A549 (cell line): Measurements from ENCODE around the gene TCF25. TPM values are rescaled to one million over a fixed set of nuclear protein-coding genes. Genes with fewer than 3 reads are reported as not detected.

Experiments
- ATAC-seq, 2 experiments: fragments of 200-7000 bp in 1 of 2; fragments of >200 bp in 1 of 2; cut with Nextera tagmentation in 1 of 2; cut with Tn5 transposase in 1 of 2; 3 replicates each; pipeline versions ENCODE4 v1.8.0 to v1.9.1; 2018 to 2020; ENCODE audit warnings: mild to moderate bottlenecking in 1 of 2, moderate library complexity in 1 of 2
- CTCF ChIA-PET: fragments of 300-600 bp; sonication (Branson Sonifier 250); formaldehyde crosslinking; extraction: SDS; loops from one replicate; lab custom pipeline; 2021; ENCODE audit warnings: antibody characterized with exemption, inconsistent platforms; lab: Yijun Ruan, JAX
- POLR2A ChIA-PET: fragments of 350-600 bp; formaldehyde crosslinking; extraction: SDS; loops from one replicate; lab custom pipeline; 2021; ENCODE audit warnings: antibody characterized with exemption, inconsistent platforms; lab: Yijun Ruan, JAX
- DNase-seq, 2 experiments: peaks; one replicate each; pipeline versions ENCODE4 v3.0.0 to v3.0.0-alpha.2; 2011 to 2016; ENCODE audit warnings: low read depth in 1 of 2, low spot score in 1 of 2
- FAIRE-seq: peaks from 2 replicates; lab custom pipeline; 2011; peaks lifted over from hg19 to GRCh38; lab: Jason Lieb, UNC
- H3K27ac ChIP-seq, 2 experiments: fragments of >200 bp; sonication (Bioruptor Twin); formaldehyde crosslinking; 3 replicates each; pipeline ENCODE4 v1.5.1; 2016 to 2017
- H3K4me1 ChIP-seq: fragments of >200 bp; sonication (Bioruptor Twin); formaldehyde crosslinking; 3 replicates; pipeline ENCODE4 v1.6.1; 2016
- H3K4me2 ChIP-seq: fragments of >200 bp; sonication (Bioruptor Twin); formaldehyde crosslinking; 3 replicates; pipeline ENCODE4 v1.6.1; 2016
- H3K4me3 ChIP-seq: fragments of >200 bp; sonication (Bioruptor Twin); formaldehyde crosslinking; 3 replicates; pipeline ENCODE4 v1.5.1; 2016
- H3K9me3 ChIP-seq: fragments of >200 bp; sonication (Bioruptor Twin); formaldehyde crosslinking; 3 replicates; pipeline ENCODE4 v1.6.1; 2016
- CEBPB ChIP-seq, 2 experiments: fragments of >200 bp in 1 of 2; sonication (Bioruptor Twin) in 1 of 2; formaldehyde crosslinking in 1 of 2; IDR thresholded peaks; 2 replicates each; pipeline ENCODE4 v1.6.1; 2012 to 2016
- CTCF ChIP-seq: fragments of >200 bp; sonication (Bioruptor Twin); formaldehyde crosslinking; IDR thresholded peaks from 3 replicates; pipeline ENCODE4 v1.5.1; 2016
- EHF ChIP-seq: fragments of 250-450 bp; sonication (Bioruptor Pico); IDR thresholded peaks from 2 replicates; pipeline ENCODE4 v1.5.0; 2020; ENCODE audit warnings: mild to moderate bottlenecking
- EP300 ChIP-seq, 2 experiments: fragments of >200 bp; sonication (Bioruptor Twin); formaldehyde crosslinking; IDR thresholded peaks; 2 replicates in 1 of 2; 3 replicates in 1 of 2; pipeline ENCODE4 v1.6.1; 2016 to 2017
- FOSB ChIP-seq: fragments of 250-450 bp; sonication (Bioruptor Pico); IDR thresholded peaks from 2 replicates; pipeline ENCODE4 v1.5.0; 2020; ENCODE audit warnings: mild to moderate bottlenecking, moderate library complexity
- FOSL2 ChIP-seq, 2 experiments: fragments of 450-650 bp in 1 of 2; fragments of >200 bp in 1 of 2; sonication (Bioruptor Twin) in 1 of 2; formaldehyde crosslinking; IDR thresholded peaks; 2 replicates each; pipeline versions ENCODE4 v1.5.0 to v1.6.1; 2016 to 2020; ENCODE audit warnings: mild to moderate bottlenecking in 1 of 2, moderate library complexity in 1 of 2
- GATA3 ChIP-seq: IDR thresholded peaks from 2 replicates; pipeline ENCODE4 v1.6.1; 2012; ENCODE audit warnings: borderline replicate concordance
- HEYL ChIP-seq: fragments of 250-450 bp; sonication (Bioruptor Pico); IDR thresholded peaks from 2 replicates; pipeline ENCODE4 v1.8.0; 2021; ENCODE audit warnings: mild to moderate bottlenecking, moderate library complexity
- HOXB13 ChIP-seq: fragments of 250-450 bp; sonication (Bioruptor Pico); IDR thresholded peaks from 2 replicates; pipeline ENCODE4 v1.5.0; 2020; ENCODE audit warnings: low read depth, mild to moderate bottlenecking, moderate library complexity
- HOXB5 ChIP-seq: fragments of 250-450 bp; sonication (Bioruptor Pico); IDR thresholded peaks from 2 replicates; pipeline ENCODE4 v1.5.0; 2020; ENCODE audit warnings: mild to moderate bottlenecking, moderate library complexity
- JUN ChIP-seq, 2 experiments: fragments of >200 bp; sonication (Bioruptor Twin); formaldehyde crosslinking; IDR thresholded peaks; 2 replicates in 1 of 2; 3 replicates in 1 of 2; pipeline ENCODE4 v1.6.1; 2016 to 2017
- KDM1A ChIP-seq: fragments of 200-600 bp; sonication (generic); IDR thresholded peaks from 2 replicates; pipeline ENCODE4 v1.6.1; 2016; ENCODE audit warnings: low read depth, mild to moderate bottlenecking
- MAX ChIP-seq: IDR thresholded peaks from 2 replicates; pipeline ENCODE4 v1.6.1; 2012
- MYC ChIP-seq: IDR thresholded peaks from 2 replicates; pipeline ENCODE4 v1.6.1; 2012; ENCODE audit warnings: mild to moderate bottlenecking, inconsistent platforms, low read length, improper control_type of control experiment, borderline replicate concordance
- PBX3 ChIP-seq: IDR thresholded peaks from 2 replicates; pipeline ENCODE4 v1.6.1; 2012
- PHF8 ChIP-seq: fragments of 200-600 bp; sonication (generic); IDR thresholded peaks from 2 replicates; pipeline ENCODE4 v1.6.1; 2016; ENCODE audit warnings: low read depth, mild to moderate bottlenecking, antibody characterized with exemption, moderate library complexity, borderline replicate concordance
- POLR2A ChIP-seq: IDR thresholded peaks from 2 replicates; pipeline ENCODE4 v1.6.1; 2012; ENCODE audit warnings: mild to moderate bottlenecking, low read length
- RAD21 ChIP-seq, 2 experiments: fragments of >200 bp in 1 of 2; sonication (Bioruptor Twin) in 1 of 2; formaldehyde crosslinking in 1 of 2; IDR thresholded peaks in 1 of 2; conservative IDR thresholded peaks in 1 of 2; 2 replicates in 1 of 2; 3 replicates in 1 of 2; pipeline ENCODE4 v1.6.1; 2012 to 2018; ENCODE audit warnings: inconsistent platforms in 1 of 2
- RCOR1 ChIP-seq: fragments of 150-350 bp; IDR thresholded peaks from 2 replicates; pipeline ENCODE4 v1.6.1; 2014; ENCODE audit warnings: antibody characterized with exemption, low read length, low read depth
- RFX5 ChIP-seq: fragments of 450-650 bp; IDR thresholded peaks from 2 replicates; pipeline ENCODE4 v1.7.1; 2014; ENCODE audit warnings: antibody characterized with exemption, mild to moderate bottlenecking, moderate library complexity
- SMC3 ChIP-seq: fragments of >200 bp; sonication (Bioruptor Twin); formaldehyde crosslinking; IDR thresholded peaks from 3 replicates; pipeline ENCODE4 v1.6.1; 2018; ENCODE audit warnings: inconsistent platforms
- SREBF2 ChIP-seq: fragments of 450-650 bp; IDR thresholded peaks from 2 replicates; pipeline ENCODE4 v1.6.1; 2014; ENCODE audit warnings: mild to moderate bottlenecking, moderate library complexity
- TFCP2L1 ChIP-seq: fragments of 250-450 bp; sonication (Bioruptor Pico); IDR thresholded peaks from 2 replicates; pipeline ENCODE4 v1.5.0; 2021; ENCODE audit warnings: mild to moderate bottlenecking
- TP53 ChIP-seq: fragments of 250-450 bp; sonication (Bioruptor Pico); IDR thresholded peaks from 2 replicates; pipeline ENCODE4 v1.5.0; 2021; ENCODE audit warnings: mild to moderate bottlenecking, moderate library complexity
- ZC3H11A ChIP-seq: fragments of 450-650 bp; IDR thresholded peaks from 2 replicates; pipeline ENCODE4 v1.6.1; 2014; ENCODE audit warnings: antibody characterized with exemption, mild to moderate bottlenecking
- ZFP36 ChIP-seq: fragments of 450-650 bp; IDR thresholded peaks from 2 replicates; pipeline ENCODE4 v1.6.1; 2014; ENCODE audit warnings: borderline replicate concordance; ENCODE audit not compliant: partially characterized antibody
- ZSCAN20 ChIP-seq: fragments of 250-450 bp; sonication (Bioruptor Pico); IDR thresholded peaks from 2 replicates; pipeline ENCODE4 v1.8.0; 2022; ENCODE audit warnings: mild to moderate bottlenecking, moderate library complexity
- WGBS: methylation state at CpG from one replicate; pipeline ENCODE4 v1.1.6; 2017; ENCODE audit errors: missing lambda C conversion rate; 5-methylcytosine and 5-hydroxymethylcytosine counted together
- polyA plus RNA-seq, 4 experiments: library from polyadenylated mRNA; depleted of rRNA in 3 of 4; stranded (reverse); fragments of >200 nt; fragmentation: RNase III in 1 of 4; extraction: RNeasy Plus Mini Kit Qiagen cat#74134 plus additional on column Dnase treatment in 1 of 4; gene quantifications; 2 replicates in 3 of 4; 3 replicates in 1 of 4; pipeline ENCODE4 v1.2.3, GENCODE V29; 2011 to 2017

The TCF25 gene
- polyA plus RNA-seq, 2 of the 4 experiments (the other 2 are of a cell fraction) = 125 TPM

- Histone ChIP-seq H3K4me1 (peaks cover 4% of the 10 kb centered on the region; the same call in 2 of the 3 replicates), H3K27ac (no peak overlapping the region), H3K9me3 (peaks cover 7% of the 10 kb centered on the region; the same call in 1 of the 3 replicates), H3K4me2 (no peak overlapping the region), H3K4me3 (no peak overlapping the region)
- 92% methylated on average over 9 of the region's 13 CpGs for WGBS
- TF ChIP-seq PBX3 (no peak), TP53 (no peak), HOXB13 (no peak), ZC3H11A (no peak), EP300 (IDR thresholded peaks at IDR 0.05) (no peak), MYC (no peak), HOXB5 (CRISPR knock-in tag) (no peak)
- ChIA-PET CTCF (interaction anchor here (1.7 to 7.6 kb wide), 2 partner anchors 14 to 15 kb away, joined by 6 to 109 read pairs; partner anchors contain the start of genes MC1R and TUBB3), POLR2A (interaction anchor here (0.7 to 3.1 kb wide), 4 partner anchors 8 to 33 kb away, joined by 4 to 20 read pairs (median 12); partner anchors contain the start of genes MC1R, TCF25 and TUBB3)
- DNase-seq (no peak), ATAC-seq (no peak), FAIRE-seq (no peak)
Measured at GRCh38 chr16:89907055-89907814, 33.8 kb downstream of the TCF25 start.

- peak; percentile 73; the same call in 1 of the 2 replicates for TF ChIP-seq KDM1A
- no peak for TF ChIP-seq GATA3
- no peak for TF ChIP-seq FOSL2 (IDR thresholded peaks at IDR 0.05)
- no peak for TF ChIP-seq FOSL2 (CRISPR knock-in tag; IDR thresholded peaks at IDR 0.05)
- TF ChIP-seq EHF (CRISPR knock-in tag) = no peak
- TF ChIP-seq CTCF = no peak
- no peak for TF ChIP-seq ZFP36
- WGBS = 100% methylated on average over 2 of the region's 4 CpGs
Measured at GRCh38 chr16:89908236-89908635, 34.8 kb downstream of the TCF25 start.

GRCh38 chr16:89909777-89910716 lies 36.7 kb downstream of the TCF25 start:
- peaks cover 4% of the 10 kb centered on the region; the same call in 2 of the 3 replicates for H3K4me1 ChIP-seq
- ChIA-PET POLR2A (interaction anchor here (0.5 to 1.5 kb wide), 5 partner anchors 9 to 309 kb away, joined by 3 to 19 read pairs (median 4); partner anchors contain the start of genes MC1R, TCF25 and TUBB3), CTCF (interaction anchor here (0.7 to 7.6 kb wide), 32 partner anchors 9 to 210 kb away, joined by 3 to 109 read pairs (median 4); partner anchors contain the start of genes MC1R, SPATA2L and TUBB3)
- no peak overlapping the region for H3K4me3 ChIP-seq
- ATAC-seq (peak; percentile 64 to 87), DNase-seq (peak; percentile 79 to 80), FAIRE-seq (no peak)
- no peak overlapping the region for H3K4me2 ChIP-seq
- H3K27ac ChIP-seq = peak overlapping the region in 1 of 2 experiments; percentile 68; a peak in 3 of 6 replicates
- 76% methylated on average over 41 of the region's 47 CpGs for WGBS
- H3K9me3 ChIP-seq = peaks cover 7% of the 10 kb centered on the region; the same call in 1 of the 3 replicates
- TF ChIP-seq EP300 (IDR thresholded peaks at IDR 0.05) = no peak
- TF ChIP-seq CEBPB (IDR thresholded peaks at IDR 0.05) = no peak
- TF ChIP-seq FOSL2 (IDR thresholded peaks at IDR 0.05) = no peak
- no peak for TF ChIP-seq FOSL2 (CRISPR knock-in tag; IDR thresholded peaks at IDR 0.05)
- TF ChIP-seq ZSCAN20 (CRISPR knock-in tag) = no peak
- TF ChIP-seq HOXB13 = no peak
- TF ChIP-seq FOSB (CRISPR knock-in tag) = no peak
- no peak for TF ChIP-seq TFCP2L1
- TF ChIP-seq MAX = peak; percentile 21; the same call in 1 of the 2 replicates
- TF ChIP-seq HEYL (CRISPR knock-in tag) = no peak
- TF ChIP-seq RCOR1 = no peak
- peak; percentile 53 for TF ChIP-seq SMC3
- peak; percentile 43 to 55; a peak in 4 of 5 replicates for TF ChIP-seq RAD21 (conservative IDR thresholded peaks at IDR 0.05 in 1 of 2, IDR thresholded peaks at IDR 0.05 in 1 of 2)
- no peak for TF ChIP-seq PHF8
- no peak for TF ChIP-seq SREBF2
- TF ChIP-seq JUN (IDR thresholded peaks at IDR 0.05) = peak in 1 of 2 experiments; percentile 42; a peak in 1 of 5 replicates
- no peak for TF ChIP-seq RFX5
- TF ChIP-seq MYC = no peak
- no peak for TF ChIP-seq EHF (CRISPR knock-in tag)
- 0 out of 2 replicates have a peak, but pooled peaks have one; percentile 11 for TF ChIP-seq POLR2A

More at GRCh38 chr16:89908236-89908635, 34.8 kb downstream of the TCF25 start:
- Histone ChIP-seq H3K4me3 (no peak overlapping the region), H3K4me2 (no peak overlapping the region), H3K27ac (no peak overlapping the region), H3K9me3 (peaks cover 7% of the 10 kb centered on the region; the same call in 1 of the 3 replicates), H3K4me1 (peaks cover 4% of the 10 kb centered on the region; the same call in 2 of the 3 replicates)
- DNase-seq (no peak), FAIRE-seq (no peak), ATAC-seq (no peak)
- ChIA-PET CTCF (interaction anchor here (1.7 to 7.6 kb wide), 2 partner anchors 14 to 15 kb away, joined by 6 to 109 read pairs; partner anchors contain the start of genes MC1R and TUBB3), POLR2A (interaction anchor here (0.7 to 3.1 kb wide), 5 partner anchors 9 to 34 kb away, joined by 3 to 20 read pairs (median 6); partner anchors contain the start of genes MC1R, TCF25 and TUBB3)
